Astrocyte (in vitro differentiated cells and primary cell): ENCODE data around the gene ZBTB7C. TPM values are rescaled to one million over a fixed set of nuclear protein-coding genes. Genes with fewer than 3 reads are reported as not detected.

ENCODE experiments used
- DNase-seq: peaks from one replicate; pipeline ENCODE4 v3.0.0-alpha.2; 2010; ENCODE audit warnings: low read depth
- FAIRE-seq: peaks from 2 replicates; lab custom pipeline; 2011; peaks lifted over from hg19 to GRCh38; lab: Jason Lieb, UNC
- H2AFZ ChIP-seq: 2 replicates; pipeline ENCODE4 v1.6.0; 2012; ENCODE audit warnings: low read depth, low read length, inconsistent platforms
- H3K27ac ChIP-seq: 2 replicates; pipeline ENCODE4 v1.5.1; 2011; ENCODE audit warnings: low read depth, low read length, inconsistent platforms
- H3K27me3 ChIP-seq: 2 replicates; pipeline ENCODE4 v1.6.0; 2011; ENCODE audit warnings: low read length, inconsistent platforms; ENCODE audit not compliant: insufficient read depth
- H3K36me3 ChIP-seq: 2 replicates; pipeline ENCODE4 v1.5.1; 2011; ENCODE audit warnings: low read length, inconsistent platforms; ENCODE audit not compliant: insufficient read depth
- H3K4me1 ChIP-seq: 2 replicates; pipeline ENCODE4 v1.5.1; 2011; ENCODE audit warnings: low read length, inconsistent platforms; ENCODE audit not compliant: insufficient read depth
- H3K4me2 ChIP-seq: 2 replicates; pipeline ENCODE4 v1.6.0; 2012; ENCODE audit warnings: low read length, inconsistent platforms
- H3K4me3 ChIP-seq: 2 replicates; pipeline ENCODE4 v1.5.1; 2011; ENCODE audit warnings: low read depth, mild to moderate bottlenecking, low read length, inconsistent platforms; ENCODE audit not compliant: insufficient read depth
- H3K79me2 ChIP-seq: 2 replicates; pipeline ENCODE4 v1.6.0; 2012; ENCODE audit warnings: mild to moderate bottlenecking, low read length, inconsistent platforms; ENCODE audit not compliant: insufficient read depth
- H3K9ac ChIP-seq: 2 replicates; pipeline ENCODE4 v1.6.0; 2012; ENCODE audit warnings: mild to moderate bottlenecking, low read length, inconsistent platforms
- H3K9me3 ChIP-seq: 2 replicates; pipeline ENCODE4 v1.5.1; 2012; ENCODE audit warnings: low read depth, mild to moderate bottlenecking, low read length, inconsistent platforms; ENCODE audit not compliant: insufficient read depth
- H4K20me1 ChIP-seq: 2 replicates; pipeline ENCODE4 v1.6.0; 2012; ENCODE audit warnings: low read length, inconsistent platforms; ENCODE audit not compliant: insufficient read depth
- H3K27ac Mint-ChIP-seq: one replicate; pipeline ENCODE4 v1.8.0; 2021; ENCODE audit warnings: mild to moderate bottlenecking, mixed read lengths; ENCODE audit not compliant: unreplicated experiment
- H3K27me3 Mint-ChIP-seq: one replicate; pipeline ENCODE4 v1.8.0; 2021; ENCODE audit warnings: low read depth, mixed read lengths; ENCODE audit not compliant: unreplicated experiment
- H3K36me3 Mint-ChIP-seq: one replicate; pipeline ENCODE4 v1.8.0; 2021; ENCODE audit warnings: low read depth, mixed read lengths; ENCODE audit not compliant: unreplicated experiment
- H3K4me1 Mint-ChIP-seq: one replicate; pipeline ENCODE4 v1.8.0; 2021; ENCODE audit warnings: low read depth, mixed read lengths; ENCODE audit not compliant: unreplicated experiment
- H3K4me3 Mint-ChIP-seq: one replicate; pipeline ENCODE4 v1.8.0; 2021; ENCODE audit warnings: mild to moderate bottlenecking, moderate library complexity, mixed read lengths; ENCODE audit not compliant: unreplicated experiment
- H3K9me3 Mint-ChIP-seq: one replicate; pipeline ENCODE4 v1.8.0; 2021; ENCODE audit warnings: mild to moderate bottlenecking, mixed read lengths; ENCODE audit not compliant: unreplicated experiment
- CTCF ChIP-seq: IDR thresholded peaks from 2 replicates; pipeline ENCODE4 v1.5.1; 2011; ENCODE audit warnings: low read depth, mild to moderate bottlenecking, inconsistent platforms, low read length, moderate library complexity; ENCODE audit not compliant: insufficient read depth
- EZH2 ChIP-seq: IDR thresholded peaks from 2 replicates; pipeline ENCODE4 v1.6.1; 2012; ENCODE audit warnings: mild to moderate bottlenecking, low read length, inconsistent platforms; ENCODE audit not compliant: insufficient read depth
- total RNA-seq: library from RNA; stranded (reverse); gene quantifications from 2 replicates; pipeline ENCODE4 v1.2.1, GENCODE V29; 2021

The ZBTB7C gene
- total RNA-seq, 1 donor from 2014 or later = 1.0 TPM

GRCh38 chr18:48352051-48352755 is 57.0 kb downstream of the ZBTB7C start:
- Histone ChIP-seq H4K20me1 (no peaks in the 10 kb centered on the region), H3K9me3 (no peaks in the 10 kb centered on the region), H3K4me2 (no peak overlapping the region), H3K9ac (no peak overlapping the region), H3K4me1 (no peaks in the 10 kb centered on the region), H3K36me3 (no peaks in the 10 kb centered on the region), H3K79me2 (no peaks in the 10 kb centered on the region), H3K27me3 (peaks cover 25% of the 10 kb centered on the region), H3K27ac (no peak overlapping the region), H2AFZ (no peak overlapping the region), H3K4me3 (no peak overlapping the region)
- H3K4me1 Mint-ChIP-seq = peaks cover 8% of the 10 kb centered on the region
- peaks cover 36% of the 10 kb centered on the region for H3K27me3 Mint-ChIP-seq
- TF ChIP-seq EZH2 (no peak), CTCF (no peak)
- no peak overlapping the region for H3K4me3 Mint-ChIP-seq
- H3K9me3 Mint-ChIP-seq = peaks cover 5% of the 10 kb centered on the region
- no peak for DNase-seq
- H3K27ac Mint-ChIP-seq = no peak overlapping the region
- FAIRE-seq = no peak
- H3K36me3 Mint-ChIP-seq = peaks cover 2% of the 10 kb centered on the region

GRCh38 chr18:48351216-48352050 is 57.8 kb downstream of the ZBTB7C start:
- DNase-seq (no peak), FAIRE-seq (no peak)
- Mint-ChIP-seq H3K4me3 (no peak overlapping the region), H3K36me3 (peaks cover 2% of the 10 kb centered on the region), H3K27me3 (peaks cover 32% of the 10 kb centered on the region), H3K4me1 (peaks cover under 1% of the 10 kb centered on the region), H3K9me3 (peaks cover 5% of the 10 kb centered on the region), H3K27ac (no peak overlapping the region)
- Histone ChIP-seq H3K4me1 (no peaks in the 10 kb centered on the region), H3K4me2 (no peak overlapping the region), H3K4me3 (no peak overlapping the region), H4K20me1 (no peaks in the 10 kb centered on the region), H3K36me3 (no peaks in the 10 kb centered on the region), H3K27ac (no peak overlapping the region), H3K9me3 (no peaks in the 10 kb centered on the region), H3K9ac (no peak overlapping the region), H3K79me2 (no peaks in the 10 kb centered on the region), H3K27me3 (peaks cover 26% of the 10 kb centered on the region), H2AFZ (no peak overlapping the region)
- no peak for TF ChIP-seq EZH2
- TF ChIP-seq CTCF = no peak
